K562 (cell line): ENCODE data around the gene FKBP8. TPM values are rescaled to one million over a fixed set of nuclear protein-coding genes. Genes with fewer than 3 reads are reported as not detected.

Experiments
- CCNT2 ChIP-seq: IDR thresholded peaks from 2 replicates; pipeline ENCODE4 v1.6.1; 2011; ENCODE audit warnings: borderline replicate concordance, low read depth, mild to moderate bottlenecking, moderate library complexity, mixed read lengths, low read length; ENCODE audit not compliant: insufficient read length; ENCODE audit errors: extremely low read depth
- CHCHD3 ChIP-seq: fragments of 250-450 bp; sonication (Bioruptor Pico); IDR thresholded peaks from 2 replicates; pipeline ENCODE4 v2.1.2; 2022; ENCODE audit warnings: mild to moderate bottlenecking
- ELF1 ChIP-seq: fragments of 200-800 bp; sonication (Bioruptor generic); IDR thresholded peaks from 2 replicates; pipeline ENCODE4 v1.6.1; 2016; ENCODE audit warnings: missing genetic modification characterization, missing compliant biosample characterization
- ETV1 ChIP-seq: fragments of 450-650 bp; conservative IDR thresholded peaks from 2 replicates; pipeline ENCODE4 v1.6.1; 2016; ENCODE audit warnings: missing genetic modification characterization, control low read depth, low read depth, missing compliant biosample characterization
- ETV6 ChIP-seq, 3 experiments: fragments of 150-350 bp in 1 of 3; sonication (generic) in 1 of 3; formaldehyde crosslinking in 1 of 3; IDR thresholded peaks; 2 replicates each; pipeline versions ENCODE4 v1.6.1 to v1.8.0; 2014 to 2022; ENCODE audit warnings: borderline replicate concordance in 2 of 3, low read depth in 2 of 3, antibody characterized with exemption in 1 of 3, low read length in 1 of 3, mild to moderate bottlenecking in 1 of 3, missing genetic modification reagents in 1 of 3
- FOSL1 ChIP-seq: fragments of 200-800 bp; sonication (Bioruptor generic); conservative IDR thresholded peaks from 2 replicates; pipeline ENCODE4 v1.6.1; 2016; ENCODE audit warnings: missing genetic modification characterization, missing compliant biosample characterization
- GTF2F1 ChIP-seq: IDR thresholded peaks from 2 replicates; pipeline ENCODE4 v1.6.1; 2011; ENCODE audit warnings: low read depth, low read length, improper control_type of control experiment
- KDM4B ChIP-seq, 2 experiments: fragments of 450-650 bp in 1 of 2; sonication (generic) in 1 of 2; IDR thresholded peaks; 2 replicates each; pipeline ENCODE4 v1.6.1; 2016 to 2017; ENCODE audit warnings: borderline replicate concordance in 2 of 2, antibody characterized with exemption in 1 of 2, low read depth in 1 of 2, mild to moderate bottlenecking in 1 of 2
- MECOM ChIP-seq: fragments of 250-450 bp; sonication (Bioruptor Pico); IDR thresholded peaks from 2 replicates; pipeline ENCODE4 v1.8.0; 2022; ENCODE audit warnings: inconsistent platforms
- NFIC ChIP-seq: fragments of 450-650 bp; IDR thresholded peaks from 2 replicates; pipeline ENCODE4 v1.6.1; 2017; ENCODE audit warnings: mild to moderate bottlenecking, inconsistent platforms
- TCF3 ChIP-seq: sonication (generic); formaldehyde crosslinking; IDR thresholded peaks from 2 replicates; pipeline ENCODE4 v1.4.0; 2020; ENCODE audit warnings: mild to moderate bottlenecking, missing genetic modification reagents
- ZNF253 ChIP-seq: fragments of 250-450 bp; sonication (Bioruptor Pico); conservative IDR thresholded peaks from 2 replicates; pipeline ENCODE4 v1.6.1; 2021; ENCODE audit warnings: mild to moderate bottlenecking
- polyA plus RNA-seq, 8 experiments: library from polyadenylated mRNA; depleted of rRNA in 4 of 8; stranded (reverse) in 5 of 8; unstranded in 3 of 8; fragments of >200 nt; fragmentation: Nextera tagmentation in 2 of 8; fragmentation: Illumina TruSeq in 1 of 8; extraction: Ambion mirVana in 2 of 8; extraction: Trizol in 1 of 8; gene quantifications; 2 replicates each; pipeline versions ENCODE4 v1.2.1 to v1.2.3, GENCODE V29; 2011 to 2014; ENCODE audit warnings: inconsistent platforms in 1 of 8, missing spikeins in 1 of 8
- total RNA-seq, 7 experiments: library from RNA; depleted of rRNA in 6 of 7; stranded (reverse); fragments of >200 nt in 6 of 7; fragmentation: Illumina TruSeq in 2 of 7; extraction: Trizol in 2 of 7; gene quantifications; 2 replicates each; pipeline versions ENCODE4 v1.2.1 to v1.2.3, GENCODE V29; 2011 to 2021; ENCODE audit warnings: low replicate concordance in 1 of 7
- TF ChIP-seq, protein P1 (sequence below): fragments of 450-650 bp; IDR thresholded peaks from 2 replicates; pipeline ENCODE4 v1.6.1; 2017; ENCODE audit warnings: antibody characterized with exemption
- TF ChIP-seq, protein P2 (sequence below), 3 experiments: IDR thresholded peaks in 2 of 3; conservative IDR thresholded peaks in 1 of 3; 2 replicates each; pipeline ENCODE4 v1.5.1; 2011 to 2012; ENCODE audit warnings: low read length in 3 of 3, mild to moderate bottlenecking in 3 of 3, control low read depth in 2 of 3, improper control_type of control experiment in 1 of 3, inconsistent platforms in 1 of 3, low read depth in 1 of 3, mixed read lengths in 1 of 3, moderate library complexity in 1 of 3; ENCODE audit not compliant: insufficient read depth in 2 of 3
- TF ChIP-seq, protein P3 (sequence below), 2 experiments: fragments of 450-650 bp in 1 of 2; sonication (generic) in 1 of 2; formaldehyde crosslinking in 1 of 2; IDR thresholded peaks in 1 of 2; conservative IDR thresholded peaks in 1 of 2; 2 replicates each; pipeline versions ENCODE4 v1.6.1 to v1.8.1; 2016 to 2023; ENCODE audit warnings: mild to moderate bottlenecking in 2 of 2, moderate library complexity in 2 of 2, inconsistent platforms in 1 of 2, missing genetic modification reagents in 1 of 2
- TF ChIP-seq, protein P4 (sequence below): sonication (generic); formaldehyde crosslinking; IDR thresholded peaks from 2 replicates; pipeline ENCODE4 v1.8.0; 2022; ENCODE audit warnings: missing genetic modification reagents, mild to moderate bottlenecking, moderate library complexity, borderline replicate concordance

The FKBP8 gene
- total and polyA plus RNA-seq, 9 of the 15 experiments (the other 6 are each of a cell fraction or from before 2014, with no cell fraction given): 0.46 to 236 (median 104) TPM

DNA sequence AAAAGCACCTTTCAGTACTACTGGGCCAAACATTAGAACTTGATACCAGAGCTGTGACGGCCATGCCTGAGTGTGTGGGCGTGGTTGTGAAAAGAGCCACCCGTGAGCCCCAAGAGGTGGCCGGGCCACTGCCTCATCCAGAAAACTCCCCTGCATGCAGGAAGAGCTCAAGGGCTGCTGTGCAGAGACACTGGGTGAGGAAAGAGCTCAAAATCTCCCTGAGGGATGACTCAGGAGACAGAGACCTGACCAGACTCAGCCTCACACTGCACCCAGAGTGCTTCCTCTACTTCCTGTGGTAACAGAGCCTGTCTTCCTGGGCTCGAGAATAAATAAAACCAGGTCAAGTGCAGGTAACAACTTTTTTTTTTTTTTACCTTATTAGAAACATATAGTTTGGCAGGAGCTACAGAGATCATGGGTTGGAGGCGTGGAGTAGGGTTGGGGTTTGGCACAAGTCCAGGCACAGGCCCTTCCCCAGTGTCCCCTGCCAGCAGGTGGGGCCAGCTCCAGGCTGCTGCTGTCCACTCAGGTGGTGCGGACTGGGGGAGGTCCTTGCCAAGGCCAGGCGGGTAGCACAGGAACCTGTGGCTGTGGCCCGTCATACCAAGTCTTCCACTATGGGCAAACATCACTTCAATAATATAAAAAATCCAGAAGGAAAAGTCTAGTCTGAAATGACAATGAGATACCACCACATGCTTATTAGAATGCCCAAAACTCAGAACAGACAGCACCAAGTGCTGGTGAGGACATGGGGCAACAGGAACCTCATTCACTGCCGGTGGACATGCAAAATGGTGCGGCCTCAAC lies 47.0 kb downstream of the FKBP8 start (continued):
- TF ChIP-seq, protein P1, sequence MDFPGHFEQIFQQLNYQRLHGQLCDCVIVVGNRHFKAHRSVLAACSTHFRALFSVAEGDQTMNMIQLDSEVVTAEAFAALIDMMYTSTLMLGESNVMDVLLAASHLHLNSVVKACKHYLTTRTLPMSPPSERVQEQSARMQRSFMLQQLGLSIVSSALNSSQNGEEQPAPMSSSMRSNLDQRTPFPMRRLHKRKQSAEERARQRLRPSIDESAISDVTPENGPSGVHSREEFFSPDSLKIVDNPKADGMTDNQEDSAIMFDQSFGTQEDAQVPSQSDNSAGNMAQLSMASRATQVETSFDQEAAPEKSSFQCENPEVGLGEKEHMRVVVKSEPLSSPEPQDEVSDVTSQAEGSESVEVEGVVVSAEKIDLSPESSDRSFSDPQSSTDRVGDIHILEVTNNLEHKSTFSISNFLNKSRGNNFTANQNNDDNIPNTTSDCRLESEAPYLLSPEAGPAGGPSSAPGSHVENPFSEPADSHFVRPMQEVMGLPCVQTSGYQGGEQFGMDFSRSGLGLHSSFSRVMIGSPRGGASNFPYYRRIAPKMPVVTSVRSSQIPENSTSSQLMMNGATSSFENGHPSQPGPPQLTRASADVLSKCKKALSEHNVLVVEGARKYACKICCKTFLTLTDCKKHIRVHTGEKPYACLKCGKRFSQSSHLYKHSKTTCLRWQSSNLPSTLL: no peak
- TF ChIP-seq CHCHD3 (CRISPR knock-in tag) (no peak), NFIC (peak; percentile 97), ETV6 (IDR thresholded peaks at IDR 0.05; ENCODE audit: borderline replicate concordance in 1 of 2, low read depth in 2 of 2, low read length in 1 of 2) (no peak), ETV6 (CRISPR knock-in tag; IDR thresholded peaks at IDR 0.05; ENCODE audit: borderline replicate concordance) (no peak), GTF2F1 (no peak), FOSL1 (tag) (peak; percentile 55; the same call in 1 of the 2 replicates), ETV1 (tag) (0 out of 2 replicates have a peak, but pooled peaks have one; percentile 19), ELF1 (tag) (peak; percentile 25; the same call in 1 of the 2 replicates), ZNF253 (CRISPR knock-in tag) (no peak), KDM4B (IDR thresholded peaks at IDR 0.05; ENCODE audit: borderline replicate concordance in 2 of 2, low read depth in 1 of 2) (no peak), TCF3 (no peak), MECOM (CRISPR knock-in tag) (0 out of 2 replicates have a peak, but pooled peaks have one; percentile 67), CCNT2 (peak; percentile 20)
- TF ChIP-seq, protein P2, sequence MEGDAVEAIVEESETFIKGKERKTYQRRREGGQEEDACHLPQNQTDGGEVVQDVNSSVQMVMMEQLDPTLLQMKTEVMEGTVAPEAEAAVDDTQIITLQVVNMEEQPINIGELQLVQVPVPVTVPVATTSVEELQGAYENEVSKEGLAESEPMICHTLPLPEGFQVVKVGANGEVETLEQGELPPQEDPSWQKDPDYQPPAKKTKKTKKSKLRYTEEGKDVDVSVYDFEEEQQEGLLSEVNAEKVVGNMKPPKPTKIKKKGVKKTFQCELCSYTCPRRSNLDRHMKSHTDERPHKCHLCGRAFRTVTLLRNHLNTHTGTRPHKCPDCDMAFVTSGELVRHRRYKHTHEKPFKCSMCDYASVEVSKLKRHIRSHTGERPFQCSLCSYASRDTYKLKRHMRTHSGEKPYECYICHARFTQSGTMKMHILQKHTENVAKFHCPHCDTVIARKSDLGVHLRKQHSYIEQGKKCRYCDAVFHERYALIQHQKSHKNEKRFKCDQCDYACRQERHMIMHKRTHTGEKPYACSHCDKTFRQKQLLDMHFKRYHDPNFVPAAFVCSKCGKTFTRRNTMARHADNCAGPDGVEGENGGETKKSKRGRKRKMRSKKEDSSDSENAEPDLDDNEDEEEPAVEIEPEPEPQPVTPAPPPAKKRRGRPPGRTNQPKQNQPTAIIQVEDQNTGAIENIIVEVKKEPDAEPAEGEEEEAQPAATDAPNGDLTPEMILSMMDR (IDR thresholded peaks at IDR 0.05 in 2 of 3, conservative IDR thresholded peaks at IDR 0.05 in 1 of 3; ENCODE audit: insufficient read depth in 2 of 3, low read depth in 1 of 3, low read length in 3 of 3): peak in 2 of 3 experiments; percentile 33 to 37; a peak in 4 of 6 replicates
- TF ChIP-seq, protein P3, sequence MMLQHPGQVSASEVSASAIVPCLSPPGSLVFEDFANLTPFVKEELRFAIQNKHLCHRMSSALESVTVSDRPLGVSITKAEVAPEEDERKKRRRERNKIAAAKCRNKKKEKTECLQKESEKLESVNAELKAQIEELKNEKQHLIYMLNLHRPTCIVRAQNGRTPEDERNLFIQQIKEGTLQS (IDR thresholded peaks at IDR 0.05): peak; percentile 52; the same call in 1 of the 2 replicates
- TF ChIP-seq, protein P3 (CRISPR knock-in tag; conservative IDR thresholded peaks at IDR 0.05): no peak
- TF ChIP-seq, protein P4, sequence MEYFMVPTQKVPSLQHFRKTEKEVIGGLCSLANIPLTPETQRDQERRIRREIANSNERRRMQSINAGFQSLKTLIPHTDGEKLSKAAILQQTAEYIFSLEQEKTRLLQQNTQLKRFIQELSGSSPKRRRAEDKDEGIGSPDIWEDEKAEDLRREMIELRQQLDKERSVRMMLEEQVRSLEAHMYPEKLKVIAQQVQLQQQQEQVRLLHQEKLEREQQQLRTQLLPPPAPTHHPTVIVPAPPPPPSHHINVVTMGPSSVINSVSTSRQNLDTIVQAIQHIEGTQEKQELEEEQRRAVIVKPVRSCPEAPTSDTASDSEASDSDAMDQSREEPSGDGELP (CRISPR knock-in tag): peak; percentile 23; the same call in 1 of the 2 replicates
